H9 (cell line): ENCODE measurements around the gene THOP1. TPM values are rescaled to one million over a fixed set of nuclear protein-coding genes. Genes with fewer than 3 reads are reported as not detected.

ENCODE experiments used
- DNase-seq: peaks from one replicate; pipeline ENCODE4 v3.0.0-alpha.2; 2017
- H2AFZ ChIP-seq: one replicate; pipeline ENCODE4 v1.6.1; 2013; ENCODE audit warnings: mild to moderate bottlenecking, low read length, control low read depth, moderate library complexity
- H2AK5ac ChIP-seq: 2 replicates; pipeline ENCODE4 v1.6.1; 2013; ENCODE audit warnings: low read length, control low read depth, mixed read lengths; ENCODE audit not compliant: insufficient read length
- H2BK120ac ChIP-seq: one replicate; pipeline ENCODE4 v1.6.1; 2013; ENCODE audit warnings: low read depth, mild to moderate bottlenecking, low read length, control low read depth, inconsistent platforms; ENCODE audit not compliant: poor library complexity, severe bottlenecking
- H2BK12ac ChIP-seq: 2 replicates; pipeline ENCODE4 v1.6.1; 2013; ENCODE audit warnings: low read length, control low read depth, mixed read lengths, low read depth; ENCODE audit not compliant: insufficient read length
- H2BK15ac ChIP-seq: 2 replicates; pipeline ENCODE4 v1.6.1; 2013; ENCODE audit warnings: low read depth, low read length, control low read depth
- H2BK20ac ChIP-seq: one replicate; pipeline ENCODE4 v1.6.1; 2013; ENCODE audit warnings: low read depth, mild to moderate bottlenecking, low read length, control low read depth, inconsistent platforms; ENCODE audit not compliant: poor library complexity, severe bottlenecking
- H2BK5ac ChIP-seq: 2 replicates; pipeline ENCODE4 v1.6.1; 2013; ENCODE audit warnings: low read length, control low read depth, mixed read lengths; ENCODE audit not compliant: insufficient read length
- H3K14ac ChIP-seq: 2 replicates; pipeline ENCODE4 v1.6.1; 2013; ENCODE audit warnings: low read length, control low read depth; ENCODE audit not compliant: insufficient read depth
- H3K18ac ChIP-seq: 2 replicates; pipeline ENCODE4 v1.6.1; 2013; ENCODE audit warnings: low read depth, mild to moderate bottlenecking, mixed read lengths, low read length, control low read depth; ENCODE audit not compliant: insufficient read length
- H3K23ac ChIP-seq: 2 replicates; pipeline ENCODE4 v1.6.1; 2013; ENCODE audit warnings: low read length, control low read depth, mixed read lengths, low read depth; ENCODE audit not compliant: insufficient read length
- H3K23me2 ChIP-seq: 2 replicates; pipeline ENCODE4 v1.6.1; 2013; ENCODE audit warnings: low read depth, mild to moderate bottlenecking, mixed read lengths, low read length, control low read depth; ENCODE audit not compliant: insufficient read length, poor library complexity, severe bottlenecking
- H3K27ac ChIP-seq: 2 replicates; pipeline ENCODE4 v1.5.1; 2013; ENCODE audit warnings: low read length, control low read depth, mixed read lengths, low read depth; ENCODE audit not compliant: insufficient read length
- H3K27me3 ChIP-seq: 2 replicates; pipeline ENCODE4 v1.6.1; 2013; ENCODE audit warnings: low read length, control low read depth, inconsistent platforms; ENCODE audit not compliant: insufficient read depth
- H3K4ac ChIP-seq: 2 replicates; pipeline ENCODE4 v1.6.1; 2013; ENCODE audit warnings: low read depth, mild to moderate bottlenecking, control low read depth, inconsistent platforms, low read length, moderate library complexity
- H3K4me1 ChIP-seq: 2 replicates; pipeline ENCODE4 v1.6.1; 2013; ENCODE audit warnings: low read length, control low read depth, inconsistent platforms; ENCODE audit not compliant: insufficient read depth
- H3K4me2 ChIP-seq: 2 replicates; pipeline ENCODE4 v1.6.1; 2013; ENCODE audit warnings: low read length, control low read depth, mixed read lengths; ENCODE audit not compliant: insufficient read length, insufficient read depth
- H3K56ac ChIP-seq: 2 replicates; pipeline ENCODE4 v1.6.1; 2013; ENCODE audit warnings: low read depth, mild to moderate bottlenecking, mixed read lengths, low read length, control low read depth; ENCODE audit not compliant: insufficient read length
- H3K79me1 ChIP-seq: 2 replicates; pipeline ENCODE4 v1.6.1; 2013; ENCODE audit warnings: low read depth, mild to moderate bottlenecking, moderate library complexity, low read length, control low read depth, inconsistent platforms; ENCODE audit not compliant: insufficient read depth, poor library complexity, severe bottlenecking
- H3K79me2 ChIP-seq: 2 replicates; pipeline ENCODE4 v1.6.1; 2013; ENCODE audit warnings: low read length, control low read depth, inconsistent platforms; ENCODE audit not compliant: insufficient read depth
- H3K9ac ChIP-seq: 2 replicates; pipeline ENCODE4 v1.6.1; 2013; ENCODE audit warnings: low read length, control low read depth, mixed read lengths; ENCODE audit not compliant: insufficient read length; ENCODE audit errors: extremely low read depth
- H3K9me3 ChIP-seq: one replicate; pipeline ENCODE4 v1.6.1; 2013; ENCODE audit warnings: low read depth, low read length, inconsistent platforms; ENCODE audit not compliant: control insufficient read depth
- H3T11ph ChIP-seq: one replicate; pipeline ENCODE4 v1.6.1; 2013; ENCODE audit warnings: mild to moderate bottlenecking, low read length, control low read depth, inconsistent platforms
- H4K20me1 ChIP-seq: one replicate; pipeline ENCODE4 v1.6.1; 2013; ENCODE audit not compliant: control insufficient read depth, insufficient read length, insufficient read depth
- H4K5ac ChIP-seq: 2 replicates; pipeline ENCODE4 v1.6.1; 2013; ENCODE audit warnings: low read depth, mild to moderate bottlenecking, mixed read lengths, low read length, control low read depth; ENCODE audit not compliant: insufficient read length
- H4K8ac ChIP-seq: replicated peaks from 2 replicates; pipeline ENCODE4 v1.6.1; 2013; ENCODE audit warnings: low read length, control low read depth, mixed read lengths, low read depth; ENCODE audit not compliant: insufficient read length
- H4K91ac ChIP-seq: 2 replicates; pipeline ENCODE4 v1.6.1; 2013; ENCODE audit warnings: low read depth, mild to moderate bottlenecking, moderate library complexity, mixed read lengths, low read length, control low read depth; ENCODE audit not compliant: insufficient read length
- H3K27ac Mint-ChIP-seq, 3 experiments: 2 replicates in 2 of 3; 3 replicates in 1 of 3; pipeline ENCODE4 v1.8.0; 2020 to 2021; ENCODE audit warnings: mixed read lengths in 3 of 3, mild to moderate bottlenecking in 1 of 3, moderate library complexity in 1 of 3
- H3K27me3 Mint-ChIP-seq: 2 replicates; pipeline ENCODE4 v1.8.0; 2021; ENCODE audit warnings: low read depth, mild to moderate bottlenecking, moderate library complexity, mixed read lengths
- H3K36me3 Mint-ChIP-seq, 3 experiments: 2 replicates in 2 of 3; 3 replicates in 1 of 3; pipeline ENCODE4 v1.8.0; 2020 to 2021; ENCODE audit warnings: low read depth in 3 of 3, mixed read lengths in 3 of 3; ENCODE audit not compliant: insufficient read depth in 1 of 3
- H3K4me1 Mint-ChIP-seq, 2 experiments: 2 replicates each; pipeline ENCODE4 v1.8.0; 2020; ENCODE audit warnings: mixed read lengths in 2 of 2
- H3K4me3 Mint-ChIP-seq, 2 experiments: 2 replicates in 1 of 2; 3 replicates in 1 of 2; pipeline ENCODE4 v1.8.0; 2020 to 2021; ENCODE audit warnings: mild to moderate bottlenecking in 2 of 2, mixed read lengths in 2 of 2, moderate library complexity in 1 of 2
- H3K9me3 Mint-ChIP-seq, 2 experiments: 2 replicates in 1 of 2; 3 replicates in 1 of 2; pipeline ENCODE4 v1.8.0; 2020; ENCODE audit warnings: mild to moderate bottlenecking in 2 of 2, mixed read lengths in 2 of 2, moderate library complexity in 1 of 2
- WGBS: extraction: QIAGEN DNeasy Blood & Tissue Kit; methylation state at CpG from one replicate; pipeline ENCODE4 v1.1.7; 2013; ENCODE audit warnings: missing lambda C conversion rate, low lambda C conversion rate, mixed read lengths; ENCODE audit not compliant: insufficient read length; ENCODE audit errors: extremely low coverage; 5-methylcytosine and 5-hydroxymethylcytosine counted together
- total RNA-seq: library from RNA; stranded (reverse); gene quantifications from 2 replicates; pipeline ENCODE4 v1.2.1, GENCODE V29; 2021
- TF ChIP-seq, protein P1 (sequence below): fragments of 200-600 bp; sonication (generic); conservative IDR thresholded peaks from 3 replicates; pipeline ENCODE4 v1.8.0; 2021; ENCODE audit warnings: antibody characterized with exemption, mild to moderate bottlenecking

The THOP1 gene
- total RNA-seq, 1 experiment from 2014 or later, result 150 TPM

DNA sequence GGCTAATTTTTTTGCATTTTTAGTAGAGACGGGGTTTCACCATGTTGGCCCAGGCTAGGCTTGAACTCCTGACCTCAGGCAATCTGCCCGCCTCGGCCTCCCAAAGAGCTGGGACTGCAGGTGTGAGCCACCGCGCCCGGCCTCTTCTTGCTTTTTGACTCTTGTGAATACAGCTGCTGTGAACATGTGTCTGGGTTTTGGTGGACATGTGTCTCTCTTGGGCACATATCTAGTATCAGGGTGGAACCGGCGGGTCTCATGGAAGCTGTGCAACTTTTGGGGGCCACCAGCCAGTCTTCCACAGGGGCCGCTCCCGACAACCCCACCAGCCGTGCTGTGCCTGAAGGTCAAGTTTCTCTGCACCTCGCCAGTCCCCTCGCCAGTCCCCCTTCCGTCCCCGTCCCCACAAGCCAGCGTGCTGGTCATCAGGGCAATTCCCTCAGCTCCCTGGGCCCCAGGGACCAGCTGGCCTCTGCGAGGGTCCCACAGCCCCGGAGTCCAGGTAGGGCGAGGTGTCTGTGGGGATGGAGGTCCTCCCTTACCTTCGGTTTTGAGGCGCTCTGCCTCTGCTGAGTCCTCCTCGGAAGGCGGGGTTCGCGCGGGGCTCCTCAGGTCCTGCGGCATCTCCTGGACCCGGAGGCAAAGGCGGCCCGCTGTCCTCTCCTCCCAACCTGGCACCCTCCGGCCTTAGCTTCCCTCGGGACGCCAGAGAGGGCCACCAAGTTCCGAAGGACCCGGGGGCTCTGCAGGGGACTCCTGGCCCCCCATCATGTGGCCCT is 18.5 kb upstream of the THOP1 start:
- no peak overlapping the region for H2AK5ac ChIP-seq
- H3K27ac ChIP-seq, result no peak overlapping the region
- H4K20me1 ChIP-seq, result no peaks in the 10 kb centered on the region
- H3K9me3 Mint-ChIP-seq, result no peaks in the 10 kb centered on the region
- H3K4me1 Mint-ChIP-seq, result no peaks in the 10 kb centered on the region
- no peak overlapping the region for H2BK12ac ChIP-seq
- H4K5ac ChIP-seq, result no peak overlapping the region
- no CpG with 5 or more reads among the region's 35 CpGs for WGBS
- H4K8ac ChIP-seq, result no peak overlapping the region
- H3K23me2 ChIP-seq, result no peaks in the 10 kb centered on the region
- no peak overlapping the region for H3K4me3 Mint-ChIP-seq
- H3K18ac ChIP-seq, result no peak overlapping the region
- no peak overlapping the region for H2AFZ ChIP-seq
- H3T11ph ChIP-seq, result no peak overlapping the region
- H3K79me2 ChIP-seq, result peaks cover 17% of the 10 kb centered on the region; the same call in 1 of the 2 replicates
- no peaks in the 10 kb centered on the region for H3K27me3 Mint-ChIP-seq
- no peak for DNase-seq
- no peaks in the 10 kb centered on the region for H3K27me3 ChIP-seq
- H2BK120ac ChIP-seq, result no peak overlapping the region
- peaks cover 6% of the 10 kb centered on the region for H3K79me1 ChIP-seq
- H3K4me1 ChIP-seq, result no peaks in the 10 kb centered on the region
- no peak overlapping the region for H3K14ac ChIP-seq
- H3K36me3 Mint-ChIP-seq, result peaks cover 12 to 51% (median 46%) of the 10 kb centered on the region in 3 experiments; a peak in 6 of 7 replicates
- TF ChIP-seq, protein P1, sequence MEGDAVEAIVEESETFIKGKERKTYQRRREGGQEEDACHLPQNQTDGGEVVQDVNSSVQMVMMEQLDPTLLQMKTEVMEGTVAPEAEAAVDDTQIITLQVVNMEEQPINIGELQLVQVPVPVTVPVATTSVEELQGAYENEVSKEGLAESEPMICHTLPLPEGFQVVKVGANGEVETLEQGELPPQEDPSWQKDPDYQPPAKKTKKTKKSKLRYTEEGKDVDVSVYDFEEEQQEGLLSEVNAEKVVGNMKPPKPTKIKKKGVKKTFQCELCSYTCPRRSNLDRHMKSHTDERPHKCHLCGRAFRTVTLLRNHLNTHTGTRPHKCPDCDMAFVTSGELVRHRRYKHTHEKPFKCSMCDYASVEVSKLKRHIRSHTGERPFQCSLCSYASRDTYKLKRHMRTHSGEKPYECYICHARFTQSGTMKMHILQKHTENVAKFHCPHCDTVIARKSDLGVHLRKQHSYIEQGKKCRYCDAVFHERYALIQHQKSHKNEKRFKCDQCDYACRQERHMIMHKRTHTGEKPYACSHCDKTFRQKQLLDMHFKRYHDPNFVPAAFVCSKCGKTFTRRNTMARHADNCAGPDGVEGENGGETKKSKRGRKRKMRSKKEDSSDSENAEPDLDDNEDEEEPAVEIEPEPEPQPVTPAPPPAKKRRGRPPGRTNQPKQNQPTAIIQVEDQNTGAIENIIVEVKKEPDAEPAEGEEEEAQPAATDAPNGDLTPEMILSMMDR, result no peak
- H3K56ac ChIP-seq, result no peak overlapping the region
- H3K4ac ChIP-seq, result no peak overlapping the region
- H2BK15ac ChIP-seq, result no peak overlapping the region
- no peaks in the 10 kb centered on the region for H3K9me3 ChIP-seq
- H3K9ac ChIP-seq, result no peak overlapping the region
- no peak overlapping the region for H2BK5ac ChIP-seq
- H3K4me2 ChIP-seq, result no peak overlapping the region
- H3K27ac Mint-ChIP-seq, result no peak overlapping the region
- no peak overlapping the region for H4K91ac ChIP-seq
- no peak overlapping the region for H2BK20ac ChIP-seq
- no peak overlapping the region for H3K23ac ChIP-seq
